Spinal cord (tissue), 10 donors: ENCODE measurements around the gene DCAF17. TPM values are rescaled to one million over a fixed set of nuclear protein-coding genes. Genes with fewer than 3 reads are reported as not detected.

Experiments
- DNase-seq, 6 donors: peaks; one replicate each; pipeline versions ENCODE4 v3.0.0 to v3.0.0-alpha.2; 2013 to 2015; ENCODE audit warnings: low spot score in 6 of 6, low read depth in 4 of 6
- H3K27ac ChIP-seq: one replicate; pipeline ENCODE4 v1.5.1; 2013; ENCODE audit warnings: low read depth, low read length, control low read depth
- H3K27me3 ChIP-seq: one replicate; pipeline ENCODE4 v1.6.1; 2013; ENCODE audit warnings: low read length; ENCODE audit not compliant: control insufficient read depth, insufficient read depth
- H3K36me3 ChIP-seq: one replicate; pipeline ENCODE4 v1.6.1; 2013; ENCODE audit warnings: low read length; ENCODE audit not compliant: control insufficient read depth, insufficient read depth
- H3K4me1 ChIP-seq: one replicate; pipeline ENCODE4 v1.6.1; 2013; ENCODE audit warnings: low read length; ENCODE audit not compliant: control insufficient read depth, insufficient read depth
- H3K4me3 ChIP-seq: one replicate; pipeline ENCODE4 v1.5.1; 2013; ENCODE audit warnings: low read depth, low read length, control low read depth
- H3K9me3 ChIP-seq: one replicate; pipeline ENCODE4 v1.6.1; 2013; ENCODE audit warnings: low read length; ENCODE audit not compliant: control insufficient read depth, insufficient read depth
- WGBS: methylation state at CpG from one replicate; pipeline ENCODE4 v1.1.5; 2013; ENCODE audit warnings: missing lambda C conversion rate; ENCODE audit not compliant: insufficient coverage; 5-methylcytosine and 5-hydroxymethylcytosine counted together
- polyA plus RNA-seq, 2 donors: library from polyadenylated mRNA; unstranded; fragments of 120-200 nt; gene quantifications; one replicate each; pipeline ENCODE4 v1.2.1, GENCODE V29; 2013; ENCODE audit not compliant: insufficient read length in 2 of 2
- total RNA-seq, 2 donors: library from RNA; depleted of rRNA in 1 of 2; stranded (reverse); fragments of 120-200 nt in 1 of 2; fragments of >200 nt in 1 of 2; gene quantifications; one replicate each; pipeline versions ENCODE4 v1.2.3 to v1.2.4, GENCODE V29; 2013 to 2014
- donor health status: healthy.

DCAF17 gene
- total and polyA plus RNA-seq, 4 donors, result 19.7 to 55.6 (median 26.8) TPM

DNA sequence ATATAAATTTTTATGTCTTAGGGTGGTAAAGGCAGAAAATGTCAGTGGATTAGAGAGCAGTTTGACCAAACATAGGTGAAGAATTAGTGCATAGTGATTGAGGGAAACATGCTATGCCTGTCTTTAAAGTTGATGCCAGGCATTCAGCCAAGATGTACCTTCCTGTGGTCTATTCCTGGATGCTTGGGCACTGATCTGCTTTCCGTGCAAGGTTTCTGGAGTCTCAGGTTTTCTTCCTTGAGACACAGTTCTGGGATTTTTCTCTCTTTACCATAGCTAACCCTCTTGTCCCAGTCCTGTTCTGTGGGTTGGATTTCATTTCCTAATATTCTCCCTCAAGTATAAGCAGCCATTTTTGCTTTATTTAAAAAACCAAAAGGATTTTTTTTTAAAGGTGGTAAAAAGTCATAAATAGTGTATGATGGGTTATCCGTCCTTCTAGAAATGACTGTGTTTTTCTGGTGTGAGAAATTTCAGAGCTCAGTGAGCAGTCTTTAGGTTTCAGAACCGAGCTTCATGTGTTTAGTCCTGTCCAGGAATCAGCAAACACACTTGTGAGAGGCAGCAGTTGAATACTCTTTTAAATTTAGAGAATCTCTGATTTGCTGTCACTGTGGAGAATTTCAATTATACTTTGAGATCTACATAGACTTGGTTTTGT is 45.3 kb downstream of the DCAF17 start:
- 88% methylated on average over 1 of the region's 3 CpGs for WGBS
- Histone ChIP-seq H3K4me1 (no peaks in the 10 kb centered on the region), H3K27me3 (no peaks in the 10 kb centered on the region), H3K9me3 (no peaks in the 10 kb centered on the region), H3K27ac (no peak overlapping the region), H3K4me3 (no peak overlapping the region), H3K36me3 (peaks cover 6% of the 10 kb centered on the region)
- no peak for DNase-seq

DNA sequence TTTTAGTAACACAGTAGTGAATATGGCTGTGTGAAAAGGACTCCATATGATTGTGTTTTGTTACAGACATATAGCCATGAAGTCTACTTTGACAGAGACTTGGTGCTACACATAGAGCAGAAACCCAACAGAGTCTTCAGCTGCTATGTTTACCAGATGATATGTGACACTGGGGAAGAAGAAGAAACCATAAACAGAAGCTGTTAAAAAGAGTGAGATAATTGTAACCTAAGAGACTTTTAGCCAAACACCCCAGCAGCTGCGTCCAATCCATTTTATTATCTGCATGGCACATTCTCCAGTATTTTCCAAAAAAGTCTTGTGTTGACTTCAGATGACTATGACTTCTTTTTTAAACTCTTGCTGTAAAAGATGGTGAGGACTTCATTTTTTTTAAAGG is 46.9 kb downstream of the DCAF17 start:
- peaks cover 3% of the 10 kb centered on the region for H3K36me3 ChIP-seq
- DNase-seq, result no peak
- H3K4me3 ChIP-seq, result no peak overlapping the region
- no CpG with 5 or more reads among the region's 1 CpG for WGBS
- no peaks in the 10 kb centered on the region for H3K4me1 ChIP-seq
- no peaks in the 10 kb centered on the region for H3K27me3 ChIP-seq
- no peak overlapping the region for H3K27ac ChIP-seq
- H3K9me3 ChIP-seq, result no peaks in the 10 kb centered on the region

DNA sequence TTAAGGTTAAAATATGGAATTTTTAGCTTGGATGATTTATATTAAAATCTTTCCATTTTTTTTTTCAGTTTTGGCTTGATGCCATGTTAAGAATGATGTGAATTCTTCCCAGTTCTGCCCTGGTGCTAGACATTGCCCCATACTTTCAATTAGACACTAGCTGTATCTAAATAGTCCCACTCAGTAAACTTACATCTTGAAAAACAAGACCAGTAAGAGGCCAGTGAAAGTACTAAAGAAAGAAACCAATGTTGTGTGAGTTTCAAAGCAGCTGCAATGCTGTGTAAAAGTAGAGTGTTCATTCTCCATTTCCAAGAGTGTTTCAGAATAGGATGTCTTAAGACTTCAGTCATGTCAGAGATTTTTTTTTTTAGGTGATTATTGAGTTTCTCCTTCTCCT is 48.3 kb downstream of the DCAF17 start:
- no peak overlapping the region for H3K27ac ChIP-seq
- peaks cover 5% of the 10 kb centered on the region for H3K36me3 ChIP-seq
- no peak for DNase-seq
- H3K4me1 ChIP-seq, result no peaks in the 10 kb centered on the region
- no peak overlapping the region for H3K4me3 ChIP-seq
- no peaks in the 10 kb centered on the region for H3K27me3 ChIP-seq
- no peaks in the 10 kb centered on the region for H3K9me3 ChIP-seq

DNA sequence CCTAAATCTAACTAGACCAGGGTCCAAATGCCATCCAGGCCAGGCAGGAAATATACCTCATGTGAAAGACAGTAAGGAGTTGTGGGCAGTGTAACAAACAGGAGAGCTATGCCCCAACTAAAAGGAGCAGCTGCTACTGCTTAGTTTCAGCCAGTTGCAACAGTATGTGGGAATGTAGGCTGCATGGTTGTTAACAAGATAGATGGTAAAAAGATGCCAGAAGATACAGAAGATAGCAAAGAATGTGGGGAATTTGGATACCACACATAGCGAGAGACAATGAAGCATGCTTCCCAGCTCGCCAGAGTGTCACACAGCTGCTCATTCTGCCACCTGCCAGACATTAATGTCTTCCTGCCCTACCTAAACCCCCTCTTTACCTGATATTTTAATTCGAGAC is 48.9 kb downstream of the DCAF17 start:
- no peak overlapping the region for H3K27ac ChIP-seq

DNA sequence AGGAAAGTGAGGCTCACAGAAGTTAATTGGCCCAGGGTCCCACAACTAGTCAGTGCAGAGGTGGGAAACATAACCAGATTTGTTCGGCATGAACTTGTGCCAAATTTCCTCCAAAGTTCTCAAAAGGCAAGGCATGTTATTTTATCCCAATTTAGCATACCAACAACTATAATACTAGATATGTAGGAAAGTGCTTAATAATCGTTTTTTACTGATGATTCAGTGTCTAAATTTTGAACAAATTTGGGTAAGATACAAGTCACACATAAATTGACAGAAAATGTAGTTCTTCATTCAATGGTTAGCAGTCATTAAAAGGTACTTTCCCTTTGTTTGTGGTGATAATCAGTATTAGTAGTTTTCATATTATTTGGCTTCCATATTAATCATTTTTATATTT is 49.8 kb downstream of the DCAF17 start:
- Histone ChIP-seq H3K4me3 (no peak overlapping the region), H3K4me1 (no peaks in the 10 kb centered on the region), H3K9me3 (no peaks in the 10 kb centered on the region), H3K27ac (no peak overlapping the region), H3K27me3 (no peaks in the 10 kb centered on the region), H3K36me3 (peaks cover 2% of the 10 kb centered on the region)
- DNase-seq, result no peak
- WGBS, result no CpG with 5 or more reads among the region's 2 CpGs

More for the DNA sequence above, 48.9 kb downstream of the DCAF17 start:
- H3K4me1 ChIP-seq, result no peaks in the 10 kb centered on the region
- H3K4me3 ChIP-seq, result no peak overlapping the region
- peaks cover 2% of the 10 kb centered on the region for H3K36me3 ChIP-seq
- DNase-seq, result no peak
- 60% methylated on average over 1 of the region's 3 CpGs for WGBS
- H3K9me3 ChIP-seq, result no peaks in the 10 kb centered on the region
- no peaks in the 10 kb centered on the region for H3K27me3 ChIP-seq

DNA sequence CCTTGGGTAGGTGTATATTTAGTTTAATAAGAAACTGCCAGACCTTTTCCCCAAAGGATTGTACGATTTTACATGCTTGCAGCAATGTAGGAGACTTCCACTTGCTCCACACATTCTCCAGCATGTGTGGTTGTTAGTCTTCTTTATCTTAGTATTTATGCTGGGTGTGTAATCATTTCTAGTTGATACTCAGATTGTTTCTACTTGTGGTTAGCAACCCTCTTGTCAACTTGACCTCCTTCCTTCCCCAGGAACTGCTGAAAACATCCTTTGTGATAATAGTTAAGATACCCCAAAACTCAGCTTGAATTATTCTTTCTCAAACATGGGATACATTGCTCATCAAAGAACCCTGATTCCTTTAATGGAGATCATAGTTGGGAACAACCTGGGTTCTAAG is 51.1 kb downstream of the DCAF17 start:
- no peak for DNase-seq

DNA sequence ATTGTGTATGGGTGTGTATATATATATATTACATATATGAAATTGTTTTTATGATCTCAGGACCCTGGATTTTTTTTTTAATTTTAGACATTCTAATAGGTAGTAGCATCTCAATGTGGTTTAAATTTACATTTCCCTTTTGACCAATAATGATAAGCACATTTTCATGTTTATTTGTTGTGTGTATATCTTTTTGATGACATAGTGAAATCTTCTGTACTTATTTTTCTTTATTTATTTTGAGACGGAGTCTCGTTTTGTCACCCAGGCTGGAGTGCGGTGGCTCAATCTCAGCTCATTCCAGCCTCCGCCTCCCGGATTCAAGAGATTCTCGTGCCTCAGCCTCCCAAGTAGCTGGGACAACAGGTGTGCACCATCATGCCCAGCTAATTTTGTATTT is 53.2 kb downstream of the DCAF17 start:
- WGBS, result 100% methylated on average over 2 of the region's 6 CpGs
- H3K27me3 ChIP-seq, result no peaks in the 10 kb centered on the region
- no peaks in the 10 kb centered on the region for H3K4me1 ChIP-seq
- DNase-seq, result no peak
- H3K27ac ChIP-seq, result no peak overlapping the region
- H3K36me3 ChIP-seq, result peaks cover 2% of the 10 kb centered on the region
- H3K4me3 ChIP-seq, result no peak overlapping the region
- no peaks in the 10 kb centered on the region for H3K9me3 ChIP-seq

More for the DNA sequence above, 51.1 kb downstream of the DCAF17 start:
- H3K27me3 ChIP-seq, result no peaks in the 10 kb centered on the region
- no peak overlapping the region for H3K27ac ChIP-seq
- WGBS, result no CpG with 5 or more reads among the region's 1 CpG
- H3K4me3 ChIP-seq, result no peak overlapping the region
- H3K36me3 ChIP-seq, result peaks cover 2% of the 10 kb centered on the region
- H3K9me3 ChIP-seq, result no peaks in the 10 kb centered on the region
- no peaks in the 10 kb centered on the region for H3K4me1 ChIP-seq

DNA sequence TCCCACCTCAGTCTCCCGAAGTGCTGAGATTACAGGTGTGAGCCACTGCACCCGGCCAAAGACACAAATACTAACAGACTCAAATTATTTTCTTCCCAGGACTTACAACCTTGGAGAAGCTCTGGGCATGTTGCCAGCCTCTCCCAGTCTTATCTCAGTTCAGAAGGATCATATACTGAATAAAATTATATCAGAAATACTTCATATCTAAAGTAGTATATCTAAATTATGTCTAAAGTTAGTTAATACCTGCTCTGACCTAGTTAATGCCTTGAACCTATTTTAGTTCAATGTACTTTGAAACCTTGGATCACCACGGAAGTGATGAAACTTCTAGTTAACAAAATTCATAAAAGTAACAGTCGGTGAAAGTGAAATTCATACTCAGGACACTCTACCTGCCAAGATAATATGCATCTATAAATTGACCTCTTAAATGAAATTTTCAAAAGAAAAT is 53.8 kb downstream of the DCAF17 start:
- no peak for DNase-seq
- no peak overlapping the region for H3K4me3 ChIP-seq
- peaks cover 2% of the 10 kb centered on the region for H3K36me3 ChIP-seq
- no peaks in the 10 kb centered on the region for H3K9me3 ChIP-seq
- WGBS, result 100% methylated on average over 2 of the region's 4 CpGs
- no peaks in the 10 kb centered on the region for H3K27me3 ChIP-seq
- H3K27ac ChIP-seq, result no peak overlapping the region
- no peaks in the 10 kb centered on the region for H3K4me1 ChIP-seq

DNA sequence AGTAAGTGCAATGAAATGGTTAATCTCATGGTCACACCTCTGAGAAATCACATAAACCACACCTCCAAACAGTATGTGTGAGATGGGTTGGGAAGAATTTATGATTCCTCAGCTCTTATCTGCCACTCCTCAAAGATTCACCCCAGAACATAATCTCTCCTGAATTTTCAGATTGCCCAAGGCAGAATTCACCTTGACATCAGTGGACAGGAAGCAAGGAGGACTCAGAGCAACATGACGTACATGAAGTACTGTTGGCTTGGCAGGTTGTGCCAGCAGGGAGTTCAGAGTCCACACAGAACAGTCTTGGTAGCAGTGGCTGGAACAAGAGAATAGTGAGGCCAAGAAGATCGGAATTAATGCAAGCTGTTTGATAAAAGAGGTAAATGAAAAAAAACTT is 56.6 kb downstream of the DCAF17 start:
- no peak for DNase-seq
- WGBS, result 94% methylated on average over 2 of the region's 2 CpGs
- Histone ChIP-seq H3K9me3 (no peaks in the 10 kb centered on the region), H3K4me3 (no peak overlapping the region), H3K36me3 (peaks cover 2% of the 10 kb centered on the region), H3K27me3 (no peaks in the 10 kb centered on the region), H3K27ac (no peak overlapping the region), H3K4me1 (no peaks in the 10 kb centered on the region)

DNA sequence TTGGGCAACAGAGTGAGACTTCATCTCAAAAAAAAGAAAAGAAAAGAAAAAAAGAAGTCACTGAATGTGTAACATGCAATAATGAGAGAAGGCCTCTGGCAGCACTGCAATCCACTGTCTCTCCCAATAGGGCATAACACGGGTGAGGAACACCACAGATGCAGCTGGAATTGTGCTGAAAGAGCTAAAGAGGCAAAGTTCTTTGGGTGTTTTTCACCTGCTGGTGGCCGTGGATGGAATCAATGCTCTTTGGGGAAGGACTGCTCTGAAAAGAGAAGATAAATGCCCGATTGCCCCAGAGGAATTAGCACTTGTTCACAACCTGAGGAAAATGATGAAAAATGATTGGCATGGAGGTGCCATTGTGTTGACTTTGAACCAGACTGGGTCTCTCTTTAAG is 57.3 kb downstream of the DCAF17 start:
- peaks cover 1% of the 10 kb centered on the region for H3K36me3 ChIP-seq
- no peak overlapping the region for H3K27ac ChIP-seq
- 76% methylated on average over 3 of the region's 3 CpGs for WGBS
- H3K4me3 ChIP-seq, result no peak overlapping the region
- H3K9me3 ChIP-seq, result no peaks in the 10 kb centered on the region
- H3K27me3 ChIP-seq, result no peaks in the 10 kb centered on the region
- H3K4me1 ChIP-seq, result no peaks in the 10 kb centered on the region
- DNase-seq, result no peak
